DOHH2 (cell line): ENCODE results near the gene WIPF2.

Source experiments
- H3F3A ChIP-seq: fragments of 200-600 bp; sonication (generic), shearing (Covaris generic); 2 replicates; pipeline ENCODE4 v1.6.0; 2016; ENCODE audit warnings: antibody characterized with exemption, mild to moderate bottlenecking; ENCODE audit not compliant: control insufficient read depth, insufficient read depth
- H3K27ac ChIP-seq: fragments of 200-600 bp; sonication (generic); 2 replicates; pipeline ENCODE4 v1.5.1; 2014; ENCODE audit warnings: low read depth, mild to moderate bottlenecking, low read length, moderate library complexity
- H3K27me3 ChIP-seq: fragments of 200-600 bp; sonication (generic); 2 replicates; pipeline ENCODE4 v1.6.1; 2014; ENCODE audit warnings: mild to moderate bottlenecking, low read length, mixed read lengths; ENCODE audit not compliant: control insufficient read depth
- H3K36me3 ChIP-seq: fragments of 200-600 bp; sonication (generic); 2 replicates; pipeline ENCODE4 v1.6.1; 2014; ENCODE audit warnings: mild to moderate bottlenecking, low read length, moderate library complexity, mixed read lengths; ENCODE audit not compliant: control insufficient read depth
- H3K4me1 ChIP-seq: fragments of 200-600 bp; sonication (generic); 2 replicates; pipeline ENCODE4 v1.6.1; 2014; ENCODE audit warnings: mild to moderate bottlenecking, low read length, mixed read lengths; ENCODE audit not compliant: control insufficient read depth
- H3K4me2 ChIP-seq: fragments of 200-600 bp; sonication (generic); 2 replicates; pipeline ENCODE4 v1.6.0; 2014; ENCODE audit warnings: mild to moderate bottlenecking, low read length, moderate library complexity
- H3K4me3 ChIP-seq: fragments of 200-600 bp; sonication (generic); 2 replicates; pipeline ENCODE4 v1.5.1; 2014; ENCODE audit warnings: mild to moderate bottlenecking, low read length, mixed read lengths
- H3K79me2 ChIP-seq: fragments of 200-600 bp; sonication (generic); 2 replicates; pipeline ENCODE4 v1.6.1; 2014; ENCODE audit warnings: mild to moderate bottlenecking, low read length, mixed read lengths; ENCODE audit not compliant: control insufficient read depth
- H3K9me2 ChIP-seq: fragments of 200-600 bp; sonication (generic); replicated peaks from 2 replicates; pipeline ENCODE4 v1.6.1; 2014; ENCODE audit warnings: mild to moderate bottlenecking, low read length, mixed read lengths; ENCODE audit not compliant: control insufficient read depth
- H3K9me3 ChIP-seq: fragments of 200-600 bp; sonication (generic); 2 replicates; pipeline ENCODE4 v1.6.1; 2014; ENCODE audit warnings: antibody characterized with exemption, low read length, mixed read lengths; ENCODE audit not compliant: control insufficient read depth, insufficient read depth
- H4K20me1 ChIP-seq: fragments of 200-600 bp; sonication (generic); 2 replicates; pipeline ENCODE4 v1.6.0; 2014; ENCODE audit warnings: low read depth, mild to moderate bottlenecking, antibody characterized with exemption, low read length, moderate library complexity; ENCODE audit not compliant: control insufficient read depth, insufficient read depth
- CTCF ChIP-seq: fragments of 200-600 bp; sonication (generic); IDR thresholded peaks from one replicate; pipeline ENCODE4 v1.5.1; 2014; ENCODE audit warnings: antibody characterized with exemption, mild to moderate bottlenecking, low read depth, low read length; ENCODE audit not compliant: poor library complexity, severe bottlenecking
- EZH2phosphoT487 ChIP-seq: fragments of 200-600 bp; sonication (generic); IDR thresholded peaks from 2 replicates; pipeline ENCODE4 v1.6.1; 2017; ENCODE audit warnings: borderline replicate concordance, mild to moderate bottlenecking, antibody characterized with exemption, low read length, moderate library complexity, mixed read lengths

The WIPF2 gene

GRCh38 chr17:40187238-40187637, 31.9 kb upstream of the WIPF2 start:
- H4K20me1 ChIP-seq: no peaks in the 10 kb centered on the region

GRCh38 chr17:40188694-40189093, 30.4 kb upstream of the WIPF2 start:
- no peaks in the 10 kb centered on the region for H4K20me1 ChIP-seq
- H3K4me2 ChIP-seq: no peak overlapping the region
- H3K79me2 ChIP-seq: no peaks in the 10 kb centered on the region
- no peaks in the 10 kb centered on the region for H3K27me3 ChIP-seq
- TF ChIP-seq CTCF (no peak), EZH2phosphoT487 (no peak)
- H3K9me3 ChIP-seq: no peaks in the 10 kb centered on the region
- 0 out of 2 replicates have a peak, but pooled peaks cover 2% of the 10 kb centered on the region for H3F3A ChIP-seq
- H3K27ac ChIP-seq: no peak overlapping the region
- H3K4me1 ChIP-seq: peaks cover 24% of the 10 kb centered on the region
- no peaks in the 10 kb centered on the region for H3K9me2 ChIP-seq
- H3K36me3 ChIP-seq: no peaks in the 10 kb centered on the region
- H3K4me3 ChIP-seq: no peak overlapping the region

More at GRCh38 chr17:40187238-40187637, 31.9 kb upstream of the WIPF2 start:
- no peaks in the 10 kb centered on the region for H3K9me2 ChIP-seq
- no peak overlapping the region for H3K27ac ChIP-seq
- H3K79me2 ChIP-seq: no peaks in the 10 kb centered on the region
- peaks cover 18% of the 10 kb centered on the region for H3K4me1 ChIP-seq
- H3K27me3 ChIP-seq: no peaks in the 10 kb centered on the region
- no peaks in the 10 kb centered on the region for H3K36me3 ChIP-seq
- H3K9me3 ChIP-seq: no peaks in the 10 kb centered on the region
- H3K4me2 ChIP-seq: no peak overlapping the region
- no peak overlapping the region for H3K4me3 ChIP-seq
- TF ChIP-seq EZH2phosphoT487: no peak
- no peak for TF ChIP-seq CTCF
- H3F3A ChIP-seq: 0 out of 2 replicates have a peak, but pooled peaks cover 2% of the 10 kb centered on the region

- Histone ChIP-seq H3K4me2 (peak overlapping the region; percentile 72), H3K4me1 (peaks cover 34% of the 10 kb centered on the region), H3K27ac (no peak overlapping the region), H3K36me3 (no peaks in the 10 kb centered on the region), H3K4me3 (peak overlapping the region; percentile 22), H3K9me3 (no peaks in the 10 kb centered on the region), H3K79me2 (no peaks in the 10 kb centered on the region), H3K9me2 (no peaks in the 10 kb centered on the region), H4K20me1 (no peaks in the 10 kb centered on the region), H3K27me3 (no peaks in the 10 kb centered on the region), H3F3A (0 out of 2 replicates have a peak, but pooled peaks cover 2% of the 10 kb centered on the region)
- TF ChIP-seq CTCF: peak; percentile 64
- TF ChIP-seq EZH2phosphoT487: no peak
Measured at GRCh38 chr17:40190197-40191021, 28.7 kb upstream of the WIPF2 start.
